ENCODE results near the gene GALNT4. TPM values are rescaled to one million over a fixed set of nuclear protein-coding genes. Genes with fewer than 3 reads are reported as not detected.
A peak's percentile ranks its signal among the peaks of the same experiment; 100 is the strongest.

Gene GALNT4
- total and polyA plus RNA-seq, 9 of the 15 experiments (the other 6 are each of a cell fraction or from before 2014, with no cell fraction given), result 1.2 to 4.6 (median 3.4) TPM

DNA sequence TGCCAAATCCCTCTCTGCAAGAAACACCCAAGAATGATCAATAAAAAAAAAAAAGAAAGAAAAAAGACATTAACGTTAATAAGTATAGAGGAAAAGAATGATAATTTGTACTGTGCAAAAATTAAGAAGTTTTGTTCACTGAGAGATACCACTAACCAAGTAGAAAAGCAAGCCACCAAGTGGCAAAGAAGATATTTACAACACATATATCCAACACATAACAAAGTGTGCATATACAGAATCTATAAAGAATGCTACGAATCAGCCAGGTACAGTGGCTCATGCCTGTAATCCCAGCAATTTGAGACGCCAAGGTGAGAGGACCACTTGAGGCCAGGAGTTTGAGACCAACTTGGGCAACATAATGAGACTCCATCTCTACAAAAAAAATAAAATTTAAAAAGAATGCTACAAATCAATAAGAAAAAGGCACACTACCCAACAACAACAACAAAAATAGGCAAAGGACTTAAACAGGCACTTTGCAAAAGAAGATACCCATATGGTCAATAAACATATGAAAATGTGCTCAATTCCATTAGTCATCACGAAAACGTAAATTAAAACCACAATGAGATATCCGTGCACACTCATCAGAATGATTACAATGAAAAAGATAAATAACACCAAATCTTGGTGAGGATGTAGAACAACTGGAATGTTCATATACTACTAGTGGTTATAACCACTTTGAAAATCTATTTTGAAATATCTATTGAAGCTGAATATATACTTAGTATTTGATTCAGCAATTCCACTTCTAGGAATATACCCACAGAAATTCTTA, 19.8 kb downstream of the GALNT4 start:
- intact Hi-C loops (cut with micrococcal nuclease), result no loop called here
- ATAC-seq (peak; percentile 50; the same call in 1 of the 3 replicates), FAIRE-seq (no peak), DNase-seq (ENCODE audit: extremely low read depth in 1 of 4, low spot score in 3 of 4) (no peak)
- no peaks in the 10 kb centered on the region for H3K79me2 ChIP-seq (ENCODE audit: control insufficient read depth, insufficient read depth, low read length)
- no peak overlapping the region for H3K27ac ChIP-seq (ENCODE audit: extremely low read depth, low read depth, low read length)
- no peaks in the 10 kb centered on the region for H3K9me1 ChIP-seq (ENCODE audit: control insufficient read depth, insufficient read depth, low read length)
- no peaks in the 10 kb centered on the region for H3K9me3 ChIP-seq (replicated peaks; ENCODE audit: control insufficient read depth, insufficient read depth, low read depth, low read length)
- TF ChIP-seq CCAR2 (IDR thresholded peaks at IDR 0.05; ENCODE audit: low read depth, low read length) (no peak), ZNF324 (CRISPR knock-in tag; IDR thresholded peaks at IDR 0.05) (no peak), SAP30 (IDR thresholded peaks at IDR 0.05; ENCODE audit: borderline replicate concordance, insufficient read depth, low read depth, low read length, poor library complexity, severe bottlenecking) (no peak), SLC30A9 (CRISPR knock-in tag; IDR thresholded peaks at IDR 0.05) (no peak), FOXA1 (IDR thresholded peaks at IDR 0.05; ENCODE audit: borderline replicate concordance) (no peak)
- TF ChIP-seq, protein P1, sequence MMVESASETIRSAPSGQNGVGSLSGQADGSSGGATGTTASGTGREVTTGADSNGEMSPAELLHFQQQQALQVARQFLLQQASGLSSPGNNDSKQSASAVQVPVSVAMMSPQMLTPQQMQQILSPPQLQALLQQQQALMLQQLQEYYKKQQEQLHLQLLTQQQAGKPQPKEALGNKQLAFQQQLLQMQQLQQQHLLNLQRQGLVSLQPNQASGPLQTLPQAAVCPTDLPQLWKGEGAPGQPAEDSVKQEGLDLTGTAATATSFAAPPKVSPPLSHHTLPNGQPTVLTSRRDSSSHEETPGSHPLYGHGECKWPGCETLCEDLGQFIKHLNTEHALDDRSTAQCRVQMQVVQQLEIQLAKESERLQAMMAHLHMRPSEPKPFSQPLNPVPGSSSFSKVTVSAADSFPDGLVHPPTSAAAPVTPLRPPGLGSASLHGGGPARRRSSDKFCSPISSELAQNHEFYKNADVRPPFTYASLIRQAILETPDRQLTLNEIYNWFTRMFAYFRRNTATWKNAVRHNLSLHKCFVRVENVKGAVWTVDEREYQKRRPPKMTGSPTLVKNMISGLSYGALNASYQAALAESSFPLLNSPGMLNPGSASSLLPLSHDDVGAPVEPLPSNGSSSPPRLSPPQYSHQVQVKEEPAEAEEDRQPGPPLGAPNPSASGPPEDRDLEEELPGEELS (CRISPR knock-in tag; IDR thresholded peaks at IDR 0.05; ENCODE audit: borderline replicate concordance), result no peak
- 24% methylated on average over 5 of the region's 6 CpGs for WGBS (ENCODE audit: insufficient coverage, low coverage, missing lambda C conversion rate)
- H3K9ac ChIP-seq (ENCODE audit: insufficient read depth in 1 of 2, low read depth in 2 of 2, low read length in 2 of 2), result no peak overlapping the region
- POLR2A ChIA-PET, result no interaction called here
- BruUV-seq (replicated peaks), result no TSS peak
- no peaks in the 10 kb centered on the region for H3K27me3 ChIP-seq (ENCODE audit: control insufficient read depth in 2 of 2, insufficient read depth in 2 of 2, low read length in 2 of 2)
- H3K4me2 ChIP-seq (ENCODE audit: insufficient read depth, low read length), result no peak overlapping the region
- CTCF ChIA-PET (ENCODE audit: low intra/inter-chr PET ratio), result no interaction called here
- no peaks in the 10 kb centered on the region for H4K20me1 ChIP-seq (replicated peaks; ENCODE audit: control insufficient read depth, insufficient read depth, low read length)
- H3K4me1 ChIP-seq (replicated peaks in 1 of 2; ENCODE audit: control insufficient read depth in 2 of 2, insufficient read depth in 2 of 2, low read length in 2 of 2), result no peaks in the 10 kb centered on the region
- no peak overlapping the region for H2AFZ ChIP-seq (ENCODE audit: low read depth, low read length)
- no peak overlapping the region for H3K4me3 ChIP-seq
- in situ Hi-C loops (cut with MboI), result no loop called here
- H3K36me3 ChIP-seq (ENCODE audit: control insufficient read depth, insufficient read depth, low read length), result no peaks in the 10 kb centered on the region
